ENCODE data around the gene RBFOX1.

The RBFOX1 gene

GRCh38 chr16:7534749-7535148, 202.1 kb downstream of the RBFOX1 start:
- FAIRE-seq, result no peak

- FAIRE-seq, result no peak
These were observed 208.4 kb downstream of the RBFOX1 start for GRCh38 chr16:7541026-7541425.

- FAIRE-seq, result no peak
These were observed 212.6 kb downstream of the RBFOX1 start for GRCh38 chr16:7545251-7545650.

DNA sequence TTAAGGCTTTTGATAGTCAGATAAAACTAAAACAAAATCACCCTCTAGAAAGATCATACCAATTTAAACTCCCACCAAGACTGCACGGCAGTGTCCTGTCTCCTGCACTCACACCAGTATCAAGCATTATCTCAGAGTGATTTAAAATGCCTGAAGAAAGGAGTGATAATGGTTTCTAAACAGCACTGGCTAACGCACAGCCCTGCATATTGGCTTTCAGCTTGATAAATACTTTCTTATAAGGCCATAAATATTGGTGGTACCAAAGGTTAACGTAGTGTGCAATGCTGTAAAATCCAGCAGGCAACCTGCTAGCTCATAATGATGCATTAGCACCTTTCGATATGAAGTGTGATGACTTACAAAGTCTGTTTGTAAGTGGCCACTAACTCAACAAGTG, 214.3 kb downstream of the RBFOX1 start:
- no peak for FAIRE-seq

- FAIRE-seq, result no peak
These were observed 215.1 kb downstream of the RBFOX1 start for GRCh38 chr16:7547736-7548135.

DNA sequence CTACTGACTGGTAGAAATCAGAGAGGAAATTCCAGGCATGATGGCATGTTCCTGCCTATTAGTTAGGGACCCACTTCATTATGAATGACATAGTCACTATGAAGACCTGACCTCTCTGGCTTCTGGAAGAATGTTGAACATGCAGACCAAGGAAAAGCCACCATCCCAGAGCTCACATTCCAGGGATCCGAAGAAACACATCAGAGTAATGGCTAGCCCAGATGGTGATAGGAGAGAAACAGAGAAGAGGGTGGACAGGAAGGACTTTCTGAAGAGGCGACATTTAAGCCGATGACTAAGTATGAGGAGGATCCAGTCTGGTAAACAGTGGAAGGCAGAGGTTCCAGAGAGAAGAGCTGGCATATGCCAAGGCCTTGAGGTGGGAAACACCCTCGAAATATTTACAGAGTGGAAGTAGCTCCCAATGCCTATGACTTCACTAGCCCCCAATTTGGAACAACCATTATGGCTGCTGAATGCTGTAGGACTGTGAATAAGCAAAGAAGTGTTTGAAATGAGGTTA, 216.2 kb downstream of the RBFOX1 start:
- FAIRE-seq, result no peak

- FAIRE-seq, result no peak
These were observed 217.5 kb downstream of the RBFOX1 start for GRCh38 chr16:7550096-7550495.

GRCh38 chr16:7555459-7555858, 222.8 kb downstream of the RBFOX1 start:
- no peak for FAIRE-seq

DNA sequence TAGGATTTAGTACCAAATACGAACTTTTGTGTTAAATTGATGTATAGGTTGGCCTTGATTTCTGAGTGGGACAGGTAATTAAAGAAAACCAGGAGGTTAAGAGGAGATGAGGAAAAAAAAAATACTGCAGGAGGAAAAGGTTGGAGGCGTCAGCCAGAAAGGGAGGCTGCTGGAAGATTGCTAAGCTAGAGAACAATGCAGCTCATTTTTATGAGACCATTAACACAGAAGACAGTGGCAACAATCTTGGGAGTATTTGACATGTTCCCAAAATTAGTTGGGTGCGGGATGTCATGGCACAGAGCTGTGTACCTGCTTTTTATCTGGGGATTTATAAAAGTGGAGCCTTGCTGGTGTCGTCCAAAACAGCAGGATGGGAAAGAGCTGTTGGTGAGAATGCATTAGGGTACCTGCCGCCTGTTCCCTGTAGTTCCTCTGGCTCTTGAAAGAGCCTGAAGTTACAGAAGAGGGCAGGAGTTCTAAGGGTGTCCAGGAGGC, 229.3 kb downstream of the RBFOX1 start:
- FAIRE-seq, result no peak

- no peak for FAIRE-seq
These were observed 233.7 kb downstream of the RBFOX1 start for GRCh38 chr16:7566360-7566759.

DNA sequence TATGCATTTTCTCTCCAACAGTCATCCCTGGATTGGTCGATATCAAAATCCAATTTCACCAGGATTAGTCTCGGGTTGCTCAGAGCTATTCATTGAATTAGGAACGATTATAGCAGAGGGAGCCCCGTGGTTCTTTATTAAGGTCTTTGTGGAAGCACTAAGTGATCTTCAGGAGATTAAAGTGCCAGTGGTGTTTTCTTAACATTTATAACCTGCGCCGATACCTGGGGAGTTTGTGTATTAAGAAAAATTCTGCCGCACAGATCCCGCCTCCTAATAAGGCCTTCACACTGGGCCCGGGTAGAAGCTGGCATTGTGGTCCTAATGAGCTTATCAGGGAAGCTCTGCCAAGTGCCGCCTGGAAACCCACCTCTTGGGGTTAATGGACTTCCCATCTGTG, 238.7 kb downstream of the RBFOX1 start:
- no peak for FAIRE-seq

GRCh38 chr16:7577588-7577987, 244.9 kb downstream of the RBFOX1 start:
- FAIRE-seq, result no peak

DNA sequence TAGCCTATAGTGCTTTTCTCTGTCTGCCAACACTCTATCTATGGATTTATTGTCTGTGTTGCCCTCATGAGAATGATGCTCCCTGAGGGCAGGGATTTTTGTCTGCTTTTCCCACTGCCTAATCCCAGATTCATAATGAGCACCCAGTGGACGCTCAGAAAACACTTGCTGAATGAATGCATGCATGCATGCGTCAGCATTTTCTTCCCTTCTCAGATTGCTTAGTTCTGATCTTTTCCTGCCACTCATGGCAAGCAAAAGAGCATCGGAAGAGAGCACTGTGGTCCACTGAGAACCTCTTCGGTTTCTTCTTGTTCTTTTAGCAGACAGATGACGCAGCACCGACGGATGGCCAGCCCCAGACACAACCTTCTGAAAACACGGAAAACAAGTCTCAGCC, 246.8 kb downstream of the RBFOX1 start:
- no peak for FAIRE-seq

DNA sequence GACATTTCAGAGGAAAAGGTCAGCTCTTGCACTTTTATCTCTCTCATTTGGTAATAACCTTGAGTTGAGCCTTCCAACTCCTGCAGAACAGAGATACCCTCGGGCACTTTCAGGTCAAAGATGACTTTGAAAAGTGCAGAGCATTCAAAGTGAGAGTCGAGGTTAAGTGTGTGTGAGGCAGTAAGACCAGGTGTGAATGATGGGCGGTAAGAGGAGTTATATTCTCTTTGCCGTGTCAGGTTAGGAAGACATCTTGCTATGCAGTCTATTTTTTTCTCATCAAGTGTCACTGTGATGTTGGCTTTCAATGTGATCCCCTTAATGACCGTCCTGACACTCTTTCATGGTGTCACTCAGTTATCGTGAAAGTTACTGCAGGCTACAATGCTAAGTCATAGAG, 248.5 kb downstream of the RBFOX1 start:
- no peak for FAIRE-seq

DNA sequence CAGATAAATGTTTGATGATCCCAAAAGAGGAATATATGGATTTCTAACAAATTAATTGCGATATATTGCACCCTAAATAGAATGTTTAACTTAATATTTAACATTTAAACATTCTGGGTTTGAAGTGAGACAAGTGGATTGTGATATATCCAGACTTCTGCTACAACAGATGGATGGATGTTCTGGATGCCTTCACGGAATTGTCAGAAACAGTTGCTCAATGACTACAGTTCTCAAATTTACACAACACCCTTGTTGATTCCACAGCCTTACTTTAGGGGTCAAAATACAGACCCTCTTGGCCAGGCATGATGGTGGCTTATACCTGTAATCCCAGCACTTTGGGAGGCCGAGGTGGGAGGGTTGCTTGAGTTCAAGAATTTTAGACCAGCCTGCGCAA, 250.8 kb downstream of the RBFOX1 start:
- FAIRE-seq, result no peak

DNA sequence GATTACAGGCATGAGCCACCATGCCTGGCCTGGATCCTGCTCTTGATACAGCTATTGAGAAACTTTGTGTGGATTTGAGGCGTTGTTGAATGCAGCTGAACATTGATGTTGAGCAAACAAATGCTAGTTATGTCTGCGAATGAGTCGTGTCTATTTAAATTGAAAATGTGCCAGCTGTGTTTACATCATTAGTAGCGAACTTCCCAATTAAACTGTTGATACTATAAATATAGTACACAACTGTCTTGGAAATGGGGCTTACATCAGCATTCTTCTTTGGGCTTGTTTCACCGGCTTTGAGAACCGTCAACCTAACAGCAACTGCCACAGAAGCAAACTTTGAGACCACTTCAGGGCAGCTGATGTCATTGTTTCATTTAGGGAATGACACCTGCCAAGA, 251.9 kb downstream of the RBFOX1 start:
- no peak for FAIRE-seq

DNA sequence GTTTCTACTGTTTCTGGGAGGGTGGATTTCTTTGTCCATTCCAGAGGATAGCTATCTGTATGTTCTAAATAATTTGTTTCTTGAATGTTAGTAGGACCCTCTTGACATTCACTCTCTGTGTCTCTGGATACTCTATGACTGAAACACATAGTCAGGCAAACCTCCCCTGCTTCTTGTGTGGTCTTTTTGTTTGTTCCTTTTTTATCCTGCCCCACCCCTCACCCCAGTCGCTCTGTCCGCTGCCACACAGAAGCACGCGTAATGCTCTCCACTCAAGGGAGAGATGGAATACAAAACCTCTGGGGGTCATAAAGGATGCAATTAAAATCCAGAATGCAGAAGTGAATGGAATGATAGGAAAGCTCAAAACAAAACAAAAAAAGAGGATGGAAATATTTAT, 253.1 kb downstream of the RBFOX1 start:
- no peak for FAIRE-seq

DNA sequence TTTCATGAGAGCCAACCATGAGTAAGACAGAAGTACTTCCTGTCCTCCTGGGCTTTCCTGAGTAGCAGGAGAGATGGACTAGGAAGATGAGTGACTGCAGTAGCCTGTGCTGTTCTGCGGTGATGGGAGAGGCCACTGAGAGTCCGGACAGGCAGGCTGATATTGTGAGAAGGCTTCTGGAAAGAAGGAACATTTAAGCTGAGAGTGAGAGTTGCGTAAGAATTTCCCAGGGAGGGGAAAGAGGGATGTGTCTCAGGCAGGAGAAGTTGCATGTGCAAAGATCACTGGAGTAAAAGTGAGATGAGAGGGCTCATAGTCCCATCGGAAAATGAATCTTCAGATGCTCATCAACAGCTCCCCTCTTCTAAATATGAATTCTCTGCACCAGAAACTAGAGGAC, 258.3 kb downstream of the RBFOX1 start:
- no peak for FAIRE-seq

DNA sequence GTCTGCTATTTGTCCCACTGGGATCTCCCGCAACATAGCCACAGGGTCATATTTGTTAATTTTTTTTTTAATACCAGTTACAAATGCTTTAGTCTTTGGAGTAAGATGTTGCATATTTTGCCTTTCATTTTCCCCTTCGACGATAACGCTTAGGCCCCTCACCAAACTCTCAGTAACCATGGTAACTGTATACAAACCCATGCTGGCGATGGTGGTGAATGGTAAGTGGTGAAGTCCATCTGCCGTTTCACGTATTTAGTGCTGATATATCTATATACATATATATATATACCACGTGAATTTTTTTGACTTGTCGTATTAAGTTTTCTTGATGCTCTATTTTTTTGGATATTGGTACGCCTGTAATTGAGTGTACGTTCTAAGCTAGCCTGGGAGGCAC, 263.7 kb downstream of the RBFOX1 start:
- FAIRE-seq, result no peak

DNA sequence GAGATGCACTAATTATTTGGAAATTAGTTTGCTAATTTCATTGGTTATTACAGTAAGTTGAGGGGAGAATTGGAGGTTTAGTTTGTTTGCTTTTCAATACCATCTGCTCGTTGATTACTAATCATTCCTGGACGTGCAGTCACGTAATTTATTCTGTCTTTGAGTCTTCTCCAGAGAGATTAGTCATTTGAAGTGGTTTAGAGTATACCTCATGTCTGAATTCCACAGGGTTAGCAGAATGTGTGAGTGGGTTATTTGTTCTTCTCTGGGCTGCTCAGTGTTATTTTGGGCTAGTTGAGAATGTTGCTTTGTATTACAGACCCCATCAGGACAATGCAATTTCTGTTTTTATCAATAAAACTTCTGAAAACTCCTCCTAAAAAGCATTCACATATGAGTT, 265.0 kb downstream of the RBFOX1 start:
- FAIRE-seq, result no peak

GRCh38 chr16:7601100-7601499, 268.5 kb downstream of the RBFOX1 start:
- FAIRE-seq, result no peak

GRCh38 chr16:7602291-7602950, 269.8 kb downstream of the RBFOX1 start:
- no peak for FAIRE-seq

- FAIRE-seq, result no peak
These were observed 273.2 kb downstream of the RBFOX1 start for GRCh38 chr16:7605812-7606211.

DNA sequence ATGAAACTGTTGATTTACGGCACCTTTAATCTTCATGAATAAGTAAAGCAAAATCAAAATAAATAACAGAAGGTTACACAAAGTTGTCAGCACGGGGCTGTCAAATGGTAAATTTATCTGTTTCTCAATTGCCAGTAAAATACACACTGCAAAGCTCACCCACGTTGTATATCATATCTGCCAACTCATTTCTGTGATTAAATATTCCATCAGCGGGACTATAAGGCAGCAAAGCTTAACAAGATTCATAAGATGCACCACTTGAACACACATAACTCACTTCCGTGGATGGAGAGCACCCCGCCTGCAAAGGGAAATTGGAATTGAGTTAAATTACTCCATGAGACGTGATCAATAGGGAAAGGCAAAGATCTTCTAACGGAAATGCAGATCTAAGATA, 280.0 kb downstream of the RBFOX1 start:
- FAIRE-seq, result no peak

- FAIRE-seq, result no peak
These were observed 280.9 kb downstream of the RBFOX1 start for GRCh38 chr16:7613518-7613917.

Measured in islet of Langerhans (tissue), 1 donor.